C1 segment of cervical spinal cord (tissue), 14 donors: ENCODE data around the gene POM121.
"Not testable (repeated sequence)": the region's sequence is repeated elsewhere in the genome, so short reads cannot be mapped to it uniquely, and the experiment has no call there.

Experiments used
- DNase-seq, 14 donors: peaks; one replicate each; lab custom pipeline; 2025; lab: John Stamatoyannopoulos, UW

The POM121 gene

GRCh38 chr7:72995484-72995883 lies 70.6 kb downstream of the POM121 start:
- DNase-seq = not testable (repeated sequence)

DNA sequence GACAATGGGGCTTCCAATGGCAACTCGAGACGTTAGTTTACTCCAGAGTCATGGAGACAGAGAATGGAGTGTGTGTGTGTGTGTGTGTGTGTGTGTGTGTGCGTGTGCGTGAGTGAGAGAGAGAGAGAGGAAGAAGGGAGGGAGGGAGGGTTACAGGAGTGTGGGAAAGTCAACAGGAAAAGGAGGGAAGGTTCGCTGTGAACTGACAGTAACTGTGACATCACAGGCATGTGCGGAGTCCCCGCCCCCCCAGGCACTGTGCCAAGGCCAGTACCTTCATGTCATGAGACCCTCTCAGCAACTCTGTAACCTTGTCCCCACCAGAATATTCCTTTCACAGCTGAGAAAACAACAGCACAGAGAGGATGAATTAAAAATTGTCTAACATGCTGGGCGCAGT lies 72.6 kb downstream of the POM121 start:
- not testable (repeated sequence) for DNase-seq

DNA sequence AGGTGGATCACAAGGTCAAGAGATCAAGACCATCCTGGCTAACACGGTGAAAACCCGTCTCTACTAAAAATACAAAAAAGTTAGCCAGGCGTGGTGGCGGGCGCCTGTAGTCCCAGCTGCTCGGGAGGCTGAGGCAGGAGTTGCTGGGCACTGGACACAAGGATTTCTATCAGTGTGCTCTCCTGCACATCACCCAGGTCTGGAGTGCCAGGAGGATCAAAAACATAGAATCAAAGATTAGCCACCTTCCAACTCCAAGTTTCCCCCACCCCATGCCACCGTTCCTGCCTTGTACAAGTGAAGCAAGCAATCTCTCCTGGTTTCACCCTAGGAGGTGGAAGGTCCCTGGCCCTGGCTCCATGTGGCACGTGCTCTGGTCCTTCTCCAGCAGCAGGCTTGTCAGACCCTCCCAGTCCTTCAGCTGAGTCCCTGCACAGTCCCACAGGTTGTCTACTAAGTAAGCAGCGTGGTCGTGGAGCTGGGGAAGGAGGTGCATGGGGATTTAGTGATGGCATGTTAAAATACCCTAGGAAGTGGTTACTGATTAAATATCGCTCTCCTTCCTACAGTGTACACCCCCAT lies 73.1 kb downstream of the POM121 start:
- not testable (repeated sequence) for DNase-seq
